ENCODE measurements around the gene SAMD5. TPM values are rescaled to one million over a fixed set of nuclear protein-coding genes. Genes with fewer than 3 reads are reported as not detected.

SAMD5 gene
- total RNA-seq, 1 experiment from 2014 or later: 6.1 TPM

DNA sequence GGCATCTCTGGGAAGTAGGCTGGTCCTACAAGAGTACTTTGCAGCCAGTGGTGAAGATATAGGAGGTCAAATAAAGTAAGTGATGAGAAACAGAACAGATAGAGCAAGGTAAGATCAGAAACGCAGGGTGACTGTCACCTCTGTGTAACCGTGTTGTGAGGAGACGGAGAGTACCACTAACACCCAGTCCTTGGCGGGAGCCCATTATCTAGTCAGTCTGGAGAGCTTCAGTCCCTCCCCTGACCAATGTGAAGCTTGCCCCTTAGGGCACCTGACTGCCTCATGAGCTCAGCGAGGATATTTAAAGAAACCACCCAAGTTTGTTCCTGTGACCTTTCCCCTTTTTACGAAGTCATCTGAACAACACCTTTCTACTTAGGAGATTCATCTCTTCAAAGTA is 110.0 kb downstream of the SAMD5 start:
- intact Hi-C loops (cut with micrococcal nuclease; ENCODE audit: unreplicated experiment): no loop called here
- Histone ChIP-seq H3K4me3 (ENCODE audit: low read depth, low read length, poor library complexity, severe bottlenecking) (no peak overlapping the region), H3K27ac (ENCODE audit: low read depth, low read length, poor library complexity, severe bottlenecking) (no peak overlapping the region), H3K36me3 (ENCODE audit: insufficient read depth, low read length, poor library complexity, severe bottlenecking) (no peaks in the 10 kb centered on the region), H3K4me1 (ENCODE audit: insufficient read depth, low read length, poor library complexity, severe bottlenecking) (no peaks in the 10 kb centered on the region), H3K9me3 (ENCODE audit: low read depth, low read length, poor library complexity, severe bottlenecking) (no peaks in the 10 kb centered on the region), H3K27me3 (replicated peaks; ENCODE audit: insufficient read depth, low read depth, low read length, poor library complexity) (no peaks in the 10 kb centered on the region)
- no peak for TF ChIP-seq EZH2 (IDR thresholded peaks at IDR 0.05; ENCODE audit: borderline replicate concordance, low read depth, low read length, poor library complexity, severe bottlenecking)
- TF ChIP-seq, protein P1, sequence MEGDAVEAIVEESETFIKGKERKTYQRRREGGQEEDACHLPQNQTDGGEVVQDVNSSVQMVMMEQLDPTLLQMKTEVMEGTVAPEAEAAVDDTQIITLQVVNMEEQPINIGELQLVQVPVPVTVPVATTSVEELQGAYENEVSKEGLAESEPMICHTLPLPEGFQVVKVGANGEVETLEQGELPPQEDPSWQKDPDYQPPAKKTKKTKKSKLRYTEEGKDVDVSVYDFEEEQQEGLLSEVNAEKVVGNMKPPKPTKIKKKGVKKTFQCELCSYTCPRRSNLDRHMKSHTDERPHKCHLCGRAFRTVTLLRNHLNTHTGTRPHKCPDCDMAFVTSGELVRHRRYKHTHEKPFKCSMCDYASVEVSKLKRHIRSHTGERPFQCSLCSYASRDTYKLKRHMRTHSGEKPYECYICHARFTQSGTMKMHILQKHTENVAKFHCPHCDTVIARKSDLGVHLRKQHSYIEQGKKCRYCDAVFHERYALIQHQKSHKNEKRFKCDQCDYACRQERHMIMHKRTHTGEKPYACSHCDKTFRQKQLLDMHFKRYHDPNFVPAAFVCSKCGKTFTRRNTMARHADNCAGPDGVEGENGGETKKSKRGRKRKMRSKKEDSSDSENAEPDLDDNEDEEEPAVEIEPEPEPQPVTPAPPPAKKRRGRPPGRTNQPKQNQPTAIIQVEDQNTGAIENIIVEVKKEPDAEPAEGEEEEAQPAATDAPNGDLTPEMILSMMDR (conservative IDR thresholded peaks at IDR 0.05; ENCODE audit: low read depth, low read length): no peak
- ChIA-PET POLR2A (ENCODE audit: low non-redundant PET) (no interaction called here), CTCF (no interaction called here)
- BruUV-seq (replicated peaks): no TSS peak
- no peak for DNase-seq (ENCODE audit: low spot score)

DNA sequence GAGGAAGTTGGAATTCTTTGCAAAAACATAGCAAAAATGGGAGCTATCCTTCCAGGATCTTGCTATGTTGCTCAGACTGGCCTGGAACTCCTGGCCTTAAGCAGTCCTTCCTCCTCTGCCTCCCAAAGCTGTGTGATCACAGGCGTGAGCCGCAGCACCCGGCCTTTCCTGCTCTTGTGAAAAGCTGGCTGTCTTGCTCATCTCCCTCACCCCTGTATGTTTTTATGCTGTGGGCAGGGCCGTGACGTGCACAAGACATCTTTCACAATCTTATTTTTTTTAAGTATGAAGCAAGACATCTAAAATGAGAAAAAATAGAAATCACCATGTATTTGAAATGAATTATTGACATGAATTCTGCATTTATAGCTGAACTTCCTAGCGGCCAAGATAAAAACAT is 110.4 kb downstream of the SAMD5 start:
- Histone ChIP-seq H3K4me3 (ENCODE audit: low read depth, low read length, poor library complexity, severe bottlenecking) (no peak overlapping the region), H3K4me1 (ENCODE audit: insufficient read depth, low read length, poor library complexity, severe bottlenecking) (no peaks in the 10 kb centered on the region), H3K27ac (ENCODE audit: low read depth, low read length, poor library complexity, severe bottlenecking) (no peak overlapping the region), H3K9me3 (ENCODE audit: low read depth, low read length, poor library complexity, severe bottlenecking) (no peaks in the 10 kb centered on the region), H3K27me3 (replicated peaks; ENCODE audit: insufficient read depth, low read depth, low read length, poor library complexity) (no peaks in the 10 kb centered on the region), H3K36me3 (ENCODE audit: insufficient read depth, low read length, poor library complexity, severe bottlenecking) (no peaks in the 10 kb centered on the region)
- no peak for TF ChIP-seq EZH2 (IDR thresholded peaks at IDR 0.05; ENCODE audit: borderline replicate concordance, low read depth, low read length, poor library complexity, severe bottlenecking)
- TF ChIP-seq, protein P1 (conservative IDR thresholded peaks at IDR 0.05; ENCODE audit: low read depth, low read length): no peak
- ChIA-PET POLR2A (ENCODE audit: low non-redundant PET) (no interaction called here), CTCF (no interaction called here)
- no peak for DNase-seq (ENCODE audit: low spot score)
- no TSS peak for BruUV-seq (replicated peaks)
- intact Hi-C loops (cut with micrococcal nuclease; ENCODE audit: unreplicated experiment): no loop called here
